Left renal cortex interstitium (tissue), 4 donors: ENCODE results near the gene SLC38A2. TPM values are rescaled to one million over a fixed set of nuclear protein-coding genes. Genes with fewer than 3 reads are reported as not detected.
"Not testable (repeated sequence)": the region's sequence is repeated elsewhere in the genome, so short reads cannot be mapped to it uniquely, and the experiment has no call there.

Source experiments
- DNase-seq, 4 donors: peaks; one replicate each; pipeline ENCODE4 v3.0.0-alpha.2; 2013; ENCODE audit warnings: low read depth in 4 of 4, low spot score in 2 of 4, missing footprints in 1 of 4
- polyA plus RNA-seq, 4 donors: library from polyadenylated mRNA; unstranded; fragments of 120-200 nt; gene quantifications; one replicate each; pipeline ENCODE4 v1.2.1, GENCODE V29; 2013; ENCODE audit not compliant: insufficient read length in 4 of 4

The SLC38A2 gene
- 100 to 1,000 TPM; 159 to 202 (median 185) TPM for polyA plus RNA-seq

GRCh38 chr12:46372544-46373300 is at the start of gene SLC38A2:
SLC38A2 (minus strand) TSS chr12:46372773; CDS start chr12:46371293, 1,480 bp downstream.
- peak; percentile 79 to 89 (median 84) for DNase-seq

GRCh38 chr12:46419675-46420074 is 47.1 kb upstream of the SLC38A2 start:
- DNase-seq: no peak

GRCh38 chr12:46415552-46415951 is 43.0 kb upstream of the SLC38A2 start:
- DNase-seq: no peak

GRCh38 chr12:46414591-46415268 is 42.2 kb upstream of the SLC38A2 start:
- no peak for DNase-seq

GRCh38 chr12:46413368-46413767 is 40.8 kb upstream of the SLC38A2 start:
- no peak for DNase-seq

GRCh38 chr12:46412857-46413256 is 40.3 kb upstream of the SLC38A2 start:
- no peak for DNase-seq

- DNase-seq: no peak
Observed at GRCh38 chr12:46410495-46410894, 37.9 kb upstream of the SLC38A2 start.

GRCh38 chr12:46409974-46410373 is 37.4 kb upstream of the SLC38A2 start:
- DNase-seq: no peak

- no peak for DNase-seq
Observed at GRCh38 chr12:46409342-46409741, 36.8 kb upstream of the SLC38A2 start.

- DNase-seq: no peak
Observed at GRCh38 chr12:46408441-46408840, 35.9 kb upstream of the SLC38A2 start.

GRCh38 chr12:46407361-46407760 is 34.8 kb upstream of the SLC38A2 start:
- DNase-seq: no peak

- DNase-seq: no peak
Observed at GRCh38 chr12:46406352-46407027, 33.9 kb upstream of the SLC38A2 start.

- DNase-seq: no peak
Observed at GRCh38 chr12:46404733-46405132, 32.2 kb upstream of the SLC38A2 start.

GRCh38 chr12:46404225-46404631 is 31.7 kb upstream of the SLC38A2 start:
- no peak for DNase-seq

GRCh38 chr12:46403719-46404070 is 31.1 kb upstream of the SLC38A2 start:
- DNase-seq: no peak

- DNase-seq: no peak
Observed at GRCh38 chr12:46402941-46403718, 30.6 kb upstream of the SLC38A2 start.

GRCh38 chr12:46402451-46402850 is 29.9 kb upstream of the SLC38A2 start:
- DNase-seq: no peak

- DNase-seq: no peak
Observed at GRCh38 chr12:46401662-46402061, 29.1 kb upstream of the SLC38A2 start.

- DNase-seq: no peak
Observed at GRCh38 chr12:46400406-46400805, 27.8 kb upstream of the SLC38A2 start.

- not testable (repeated sequence) for DNase-seq
Observed at GRCh38 chr12:46399461-46400248, 27.1 kb upstream of the SLC38A2 start.
